GM23248 (cell line): Measurements from ENCODE around the gene TUNAR.

Experiments used
- EZH2 ChIP-seq: fragments of 200-600 bp; sonication (generic); IDR thresholded peaks from 2 replicates; pipeline ENCODE4 v1.6.1; 2018; ENCODE audit warnings: antibody characterized with exemption, mild to moderate bottlenecking; ENCODE audit not compliant: insufficient read depth, poor library complexity, severe bottlenecking
- EZH2phosphoT487 ChIP-seq: fragments of 200-600 bp; sonication (generic); IDR thresholded peaks from 2 replicates; pipeline ENCODE4 v1.6.1; 2018; ENCODE audit warnings: antibody characterized with exemption, moderate library complexity, mild to moderate bottlenecking, low read depth; ENCODE audit not compliant: insufficient read depth

DNA sequence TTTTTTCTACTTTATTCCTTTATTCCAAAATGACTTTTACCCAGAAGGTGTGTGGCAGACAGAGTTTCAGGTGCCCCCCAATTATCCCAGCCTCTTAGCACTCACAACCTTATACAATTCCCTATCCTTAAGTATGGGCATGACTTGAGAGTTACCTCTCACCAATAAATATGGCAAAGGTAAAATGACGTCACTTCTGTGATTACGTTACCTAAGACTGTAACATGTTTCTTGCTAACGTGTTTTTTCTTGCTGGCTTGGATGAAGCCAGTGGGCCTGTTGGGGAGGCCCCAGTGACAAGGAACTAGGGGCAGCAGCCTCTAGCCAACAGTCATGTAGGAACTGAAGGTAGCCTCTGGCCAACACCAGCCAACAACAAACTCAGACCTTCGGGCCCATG is 13.3 kb upstream of the TUNAR start:
- TF ChIP-seq EZH2 (no peak), EZH2phosphoT487 (no peak)
